ENCODE data around the gene GPR156. TPM values are rescaled to one million over a fixed set of nuclear protein-coding genes. Genes with fewer than 3 reads are reported as not detected.

Gene GPR156
- polyA plus RNA-seq, 1 of the 3 experiments (the other 2 are of a cell fraction): 0.31 TPM

- Histone ChIP-seq H3K4me2 (no peak overlapping the region), H3K27ac (ENCODE audit: low read depth in 2 of 2, low read length in 1 of 2) (no peak overlapping the region), H3K9me2 (no peaks in the 10 kb centered on the region), H3F3A (replicated peaks; ENCODE audit: insufficient read depth) (no peaks in the 10 kb centered on the region), H3K9me3 (no peaks in the 10 kb centered on the region), H3K27me3 (ENCODE audit: insufficient read depth) (no peaks in the 10 kb centered on the region), H4K20me1 (ENCODE audit: insufficient read depth) (no peaks in the 10 kb centered on the region), H3K36me3 (replicated peaks in 1 of 2; ENCODE audit: control insufficient read depth in 1 of 2, insufficient read depth in 2 of 2, low read length in 1 of 2) (no peaks in the 10 kb centered on the region), H3K4me1 (ENCODE audit: control insufficient read depth in 1 of 2, insufficient read depth in 2 of 2, low read depth in 1 of 2, low read length in 1 of 2) (peaks cover 0 to 3% of the 10 kb centered on the region in 2 experiments; a peak in 1 of 4 replicates), H3K4me3 (ENCODE audit: low read depth in 2 of 2, low read length in 1 of 2) (no peak overlapping the region), H3K9ac (no peak overlapping the region), H2AFZ (ENCODE audit: low read depth) (no peak overlapping the region), H3K79me2 (ENCODE audit: insufficient read depth) (no peaks in the 10 kb centered on the region)
- ChIA-PET POLR2A (interaction anchor here (0.6 to 1.2 kb wide), 3 partner anchors 150 to 314 kb away, joined by 3 to 4 read pairs (median 4); no protein-coding TSS in a partner anchor), CTCF (interaction anchor here (0.7 to 5.5 kb wide), 24 partner anchors 8 to 584 kb away, joined by 3 to 109 read pairs (median 4); no protein-coding TSS in a partner anchor)
- no peak for DNase-seq
- no peak for TF ChIP-seq TAF1 (IDR thresholded peaks at IDR 0.05; ENCODE audit: borderline replicate concordance, low read depth, low read length)
- no peak for TF ChIP-seq PBX3 (IDR thresholded peaks at IDR 0.05)
- no peak for TF ChIP-seq RAD21 (IDR thresholded peaks at IDR 0.05; ENCODE audit: low read length)
- TF ChIP-seq MEF2A (IDR thresholded peaks at IDR 0.05; ENCODE audit: borderline replicate concordance, low read depth): no peak
- no peak for TF ChIP-seq REST (IDR thresholded peaks at IDR 0.05; ENCODE audit: low read depth, low read length)
- no peak for TF ChIP-seq POLR2AphosphoS5 (IDR thresholded peaks at IDR 0.05; ENCODE audit: low read depth, low read length)
- TF ChIP-seq GABPA (IDR thresholded peaks at IDR 0.05; ENCODE audit: low read depth): no peak
- TF ChIP-seq USF1 (IDR thresholded peaks at IDR 0.05; ENCODE audit: borderline replicate concordance, low read depth): no peak
- no peak for TF ChIP-seq SIN3A (IDR thresholded peaks at IDR 0.05; ENCODE audit: borderline replicate concordance, low read depth, low read length)
- no peak for TF ChIP-seq ZBTB33 (IDR thresholded peaks at IDR 0.05; ENCODE audit: borderline replicate concordance, low read depth)
- TF ChIP-seq JUND (IDR thresholded peaks at IDR 0.05): no peak
- no peak for TF ChIP-seq ELF1 (IDR thresholded peaks at IDR 0.05)
- TF ChIP-seq FOSL2 (IDR thresholded peaks at IDR 0.05; ENCODE audit: borderline replicate concordance, low read depth): no peak
- no peak for TF ChIP-seq NFIC (IDR thresholded peaks at IDR 0.05; ENCODE audit: borderline replicate concordance)
- TF ChIP-seq MAX (IDR thresholded peaks at IDR 0.05; ENCODE audit: low read depth): no peak
- no peak for TF ChIP-seq RCOR1 (IDR thresholded peaks at IDR 0.05; ENCODE audit: low read length)
- TF ChIP-seq USF2 (IDR thresholded peaks at IDR 0.05; ENCODE audit: borderline replicate concordance, low read depth, low read length): no peak
Measured at GRCh38 chr3:120245386-120245785, 39.6 kb downstream of the GPR156 start.
